Sigmoid colon (tissue), 4 donors: ENCODE measurements around the gene TCERG1L.

Source experiments
- CTCF ChIP-seq, 4 experiments: fragments of 450-650 bp in 3 of 4; fragments of 200-600 bp in 1 of 4; IDR thresholded peaks; one replicate each; pipeline ENCODE4 v1.5.1; 2016 to 2019; ENCODE audit warnings: antibody characterized with exemption in 4 of 4, mild to moderate bottlenecking in 3 of 4, moderate library complexity in 2 of 4
- EP300 ChIP-seq, 4 donors: sonication (generic); formaldehyde crosslinking; IDR thresholded peaks; one replicate each; pipeline ENCODE4 v1.6.1; 2017; ENCODE audit warnings: antibody characterized with exemption in 4 of 4
- POLR2A ChIP-seq, 2 donors: fragments of 450-650 bp; IDR thresholded peaks; one replicate each; pipeline ENCODE4 v1.6.1; 2016; ENCODE audit warnings: antibody characterized with exemption in 2 of 2, mild to moderate bottlenecking in 2 of 2, moderate library complexity in 2 of 2
- POLR2AphosphoS5 ChIP-seq, 4 donors: sonication (generic); formaldehyde crosslinking; IDR thresholded peaks; one replicate each; pipeline ENCODE4 v1.6.1; 2017; ENCODE audit warnings: antibody characterized with exemption in 4 of 4

GRCh38 chr10:131071721-131072120 is 239.8 kb downstream of the TCERG1L start:
- TF ChIP-seq EP300 (IDR thresholded peaks at IDR 0.05) (no peak), POLR2AphosphoS5 (IDR thresholded peaks at IDR 0.05) (no peak), CTCF (IDR thresholded peaks at IDR 0.05) (no peak), POLR2A (IDR thresholded peaks at IDR 0.05) (no peak)
